NCI-H524 (cell line): Measurements from ENCODE around the gene ZMIZ1.
A peak's percentile ranks its signal among the peaks of the same experiment; 100 is the strongest.

ENCODE experiments used
- DNase-seq, 2 experiments: peaks; one replicate each; lab custom pipeline; 2025; lab: John Stamatoyannopoulos, UW

Gene ZMIZ1

DNA sequence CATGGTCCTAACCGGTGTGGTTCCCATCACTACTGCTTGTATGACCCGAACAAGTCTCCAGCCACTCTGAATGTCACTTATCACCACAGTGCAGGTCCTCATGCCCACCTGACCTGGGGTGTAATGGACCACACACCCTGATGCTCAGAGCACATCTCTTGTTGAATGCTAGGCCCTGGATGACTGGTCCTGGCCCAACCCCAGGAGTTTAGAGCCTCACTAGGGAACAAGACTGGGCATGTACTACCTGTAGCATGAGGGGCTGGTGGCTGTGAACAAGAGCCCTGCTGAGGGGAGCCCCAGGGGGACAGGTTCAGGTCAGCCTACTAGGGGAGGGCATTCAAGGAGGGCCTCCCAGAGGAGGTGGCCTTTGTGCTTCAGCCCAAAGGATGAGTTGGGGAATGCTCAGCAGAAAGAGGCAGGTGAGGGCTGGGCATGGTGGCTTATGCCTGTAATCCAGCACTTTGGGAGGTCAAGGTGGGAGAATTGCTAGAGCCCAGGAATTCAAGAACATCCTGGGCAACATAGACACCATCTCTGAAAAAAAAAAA is 31.2 kb downstream of the ZMIZ1 start:
- DNase-seq, result no peak

DNA sequence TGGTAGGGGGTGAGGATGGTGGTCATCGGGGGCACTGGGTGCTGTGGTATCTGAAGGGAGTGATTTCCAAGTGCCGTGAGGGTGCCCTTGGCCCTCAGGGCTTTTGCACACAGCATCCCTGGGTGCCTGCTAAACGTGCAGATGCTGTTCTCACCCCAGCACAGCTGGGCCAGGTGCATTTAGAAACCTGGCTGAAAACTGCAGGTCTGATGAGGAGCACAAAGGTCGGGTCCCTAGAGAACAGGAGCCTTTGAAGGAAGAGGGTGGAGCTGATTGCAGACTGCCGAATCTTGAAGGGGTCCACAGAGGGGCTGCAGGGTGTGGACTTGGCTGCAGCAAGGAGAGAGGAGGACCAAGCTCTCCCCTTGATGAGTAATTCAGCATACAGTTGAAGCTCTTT is 32.0 kb downstream of the ZMIZ1 start:
- DNase-seq, result no peak

DNA sequence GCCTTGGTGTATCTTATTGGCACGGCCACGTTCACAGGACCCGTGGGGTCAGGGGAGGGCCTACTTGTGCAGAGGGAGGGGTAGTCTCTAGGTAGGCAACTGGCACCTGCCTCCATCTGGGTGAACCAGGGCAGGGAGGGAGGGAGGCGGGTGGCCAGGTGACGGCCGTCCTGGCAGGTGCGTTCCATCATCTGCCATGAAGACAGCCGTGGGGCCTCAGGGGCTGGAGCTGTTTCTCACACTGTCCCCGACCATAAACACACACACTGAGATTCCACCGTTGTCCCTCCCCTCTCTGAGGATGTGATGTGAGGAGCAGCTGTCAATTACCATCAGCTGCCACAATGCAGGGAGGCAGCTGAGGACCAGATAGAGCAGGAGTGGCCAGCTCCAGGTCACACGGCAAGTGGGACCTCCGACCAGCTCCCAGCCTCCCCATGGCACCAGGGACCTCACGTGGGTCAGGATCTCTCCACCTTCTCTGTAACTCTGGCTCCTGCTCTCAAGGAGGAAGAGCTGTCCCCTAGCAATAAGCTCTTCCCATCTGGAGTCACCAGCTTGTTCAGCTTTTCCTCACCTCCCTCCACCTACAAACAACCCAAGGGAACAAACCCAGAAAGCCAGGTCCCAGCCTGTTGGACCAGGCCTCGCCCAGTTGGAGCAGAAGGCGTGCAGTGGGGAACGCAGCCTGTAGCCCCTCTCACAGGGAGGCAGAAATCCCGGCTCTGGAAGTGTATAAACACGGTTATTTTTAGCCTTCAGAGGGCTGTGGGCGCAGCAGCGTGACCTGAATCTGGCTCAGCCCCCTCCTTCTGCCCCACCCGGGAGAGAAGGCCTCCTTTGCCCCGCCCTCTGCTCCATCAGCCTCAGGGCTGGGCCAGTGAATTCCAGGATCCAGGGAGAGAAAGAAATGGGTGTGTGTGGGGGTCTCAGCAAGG is 33.1 kb downstream of the ZMIZ1 start:
- DNase-seq, result peak; percentile 60 to 80

DNA sequence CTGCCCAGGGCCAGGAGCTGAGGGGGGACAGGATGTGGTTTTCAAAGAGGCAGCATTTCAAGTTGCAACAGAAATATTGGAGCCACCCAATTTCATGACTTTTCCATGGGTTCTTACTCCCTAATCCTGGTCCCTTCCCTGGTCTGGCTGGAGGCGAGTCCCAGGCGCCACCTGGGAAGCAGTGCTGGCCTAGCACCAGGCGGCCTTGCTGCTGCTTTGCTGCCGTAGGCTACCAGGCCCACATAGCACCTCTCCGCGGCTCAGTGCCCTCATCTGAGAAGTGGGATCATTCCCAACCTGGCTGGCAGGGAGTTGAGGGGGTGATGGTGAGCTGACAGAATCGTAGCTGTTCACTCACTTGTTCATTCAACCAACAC is 33.7 kb downstream of the ZMIZ1 start:
- peak in 1 of 2 experiments; percentile 31 for DNase-seq

DNA sequence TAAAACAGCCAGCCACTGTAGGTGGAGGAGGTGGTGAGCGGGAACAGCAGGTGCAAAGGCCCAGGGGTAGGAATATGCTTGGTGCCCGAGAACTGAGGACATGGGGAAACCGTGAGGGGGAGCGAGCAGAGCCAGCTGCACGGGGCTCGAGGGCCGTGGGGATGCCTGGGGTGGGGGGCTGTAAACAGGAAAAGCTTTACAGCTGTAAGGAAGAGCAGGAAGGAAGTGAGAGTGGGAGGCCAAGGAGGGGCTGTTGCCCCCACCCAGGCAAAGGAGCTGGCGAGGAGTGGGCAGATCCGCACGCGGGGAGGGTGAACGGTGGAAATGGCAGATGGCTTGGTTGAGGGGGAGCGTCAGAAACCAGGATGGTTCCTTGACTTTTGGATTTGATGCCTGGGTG is 34.4 kb downstream of the ZMIZ1 start:
- peak in 1 of 2 experiments; percentile 55 for DNase-seq

DNA sequence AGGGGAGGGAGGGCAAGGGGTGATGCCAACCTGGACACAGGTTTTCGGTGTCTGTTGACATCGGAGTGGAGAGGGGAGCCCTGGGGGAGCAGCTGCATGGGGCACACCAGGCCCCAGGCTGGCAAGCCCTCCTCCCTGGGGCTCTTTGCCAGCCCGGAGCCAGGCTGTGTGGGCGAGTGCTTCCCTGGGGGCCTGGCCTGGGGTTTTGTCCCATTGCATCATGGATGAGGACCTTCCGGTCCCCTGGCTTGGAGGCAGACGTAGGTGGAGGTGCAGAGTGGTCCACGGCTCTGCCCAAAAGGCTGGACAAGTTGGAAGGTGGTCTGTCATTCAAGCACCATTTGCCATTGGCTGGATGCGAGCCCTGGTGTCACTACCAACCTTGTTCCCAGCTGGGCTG is 34.8 kb downstream of the ZMIZ1 start:
- no peak for DNase-seq

DNA sequence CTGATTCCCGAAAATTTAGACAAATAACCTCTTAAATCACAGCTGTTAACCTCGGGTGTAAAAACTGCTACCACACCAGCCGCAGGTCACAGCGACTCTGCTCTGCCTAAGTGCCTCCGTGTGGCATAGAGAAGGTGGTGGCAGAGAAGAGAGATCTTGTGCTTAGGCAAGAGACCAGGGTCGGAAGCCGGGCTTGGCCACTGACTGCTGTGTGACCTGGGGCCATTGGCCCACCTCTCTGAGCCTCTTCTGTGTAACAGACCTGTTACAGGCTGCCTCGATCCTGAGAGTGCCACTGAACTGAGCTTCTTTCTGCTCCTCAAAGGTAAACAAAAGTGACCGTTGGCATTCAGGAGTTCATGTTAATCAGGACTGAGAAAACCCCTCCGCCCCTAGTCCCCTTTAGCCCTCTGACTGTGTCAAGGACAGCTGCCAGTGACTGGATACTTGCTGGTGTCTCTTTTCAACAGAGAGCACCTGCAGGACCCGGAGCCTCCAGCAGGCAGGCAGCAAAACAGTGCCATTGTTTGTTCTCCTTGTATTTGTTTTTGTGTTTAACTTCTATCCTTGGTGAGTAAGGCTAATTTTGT is 36.5 kb downstream of the ZMIZ1 start:
- no peak for DNase-seq

DNA sequence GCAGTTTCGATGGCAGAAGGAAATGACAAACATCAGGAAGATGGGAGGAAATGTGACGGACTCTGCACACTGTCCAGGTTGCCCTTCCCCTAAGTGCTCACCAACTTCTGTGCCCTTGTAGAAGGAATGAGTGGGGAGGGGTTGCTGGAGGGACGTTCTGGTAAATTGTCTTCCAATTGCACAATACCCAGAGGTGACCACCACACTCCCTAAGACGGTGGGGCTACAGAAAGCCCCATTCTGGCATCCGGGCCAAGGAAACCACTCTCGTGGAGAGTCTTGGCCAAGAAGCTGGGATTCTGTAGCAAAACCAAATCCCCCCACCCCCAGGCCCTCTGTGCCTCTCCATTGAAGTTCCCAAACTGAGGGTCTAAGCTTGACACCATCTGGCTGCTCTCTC is 37.1 kb downstream of the ZMIZ1 start:
- DNase-seq, result no peak

DNA sequence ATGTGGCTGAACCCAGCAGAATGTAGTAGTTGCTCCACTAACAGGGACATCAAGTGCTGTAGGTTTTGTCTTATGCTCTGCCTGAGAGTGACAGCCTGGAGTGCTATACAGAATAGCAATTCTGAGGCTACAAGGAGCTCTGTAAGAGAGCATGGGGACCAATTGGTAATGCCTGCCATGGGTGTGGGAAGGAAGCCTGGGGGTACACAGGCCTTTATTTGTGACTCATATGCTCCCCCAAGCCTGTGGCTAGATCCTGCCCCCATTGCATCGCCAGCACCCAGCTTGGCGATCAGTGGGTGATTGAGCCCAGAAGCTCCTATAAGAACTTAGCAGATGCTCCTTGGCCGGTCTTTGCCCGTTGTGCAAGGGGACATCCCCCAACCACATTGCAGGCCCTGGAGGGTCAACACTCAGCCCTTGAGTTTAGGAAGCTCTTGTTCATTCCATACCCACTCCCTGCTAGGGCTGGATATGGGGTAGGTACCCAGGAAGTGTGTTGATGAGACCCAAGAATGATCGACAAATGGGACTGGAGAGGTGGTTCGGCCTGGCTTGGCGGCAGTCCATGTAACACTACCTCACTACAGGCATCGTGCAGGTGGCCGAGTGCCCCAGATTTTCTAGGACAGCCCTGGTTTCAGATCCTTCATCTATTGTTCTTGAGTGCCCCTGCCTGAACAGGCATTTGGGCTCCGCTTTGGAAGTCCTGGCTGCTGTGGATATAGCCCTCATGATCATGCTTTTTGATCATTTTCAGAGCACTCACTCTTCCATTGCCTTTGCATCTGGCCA is 37.7 kb downstream of the ZMIZ1 start:
- no peak for DNase-seq

DNA sequence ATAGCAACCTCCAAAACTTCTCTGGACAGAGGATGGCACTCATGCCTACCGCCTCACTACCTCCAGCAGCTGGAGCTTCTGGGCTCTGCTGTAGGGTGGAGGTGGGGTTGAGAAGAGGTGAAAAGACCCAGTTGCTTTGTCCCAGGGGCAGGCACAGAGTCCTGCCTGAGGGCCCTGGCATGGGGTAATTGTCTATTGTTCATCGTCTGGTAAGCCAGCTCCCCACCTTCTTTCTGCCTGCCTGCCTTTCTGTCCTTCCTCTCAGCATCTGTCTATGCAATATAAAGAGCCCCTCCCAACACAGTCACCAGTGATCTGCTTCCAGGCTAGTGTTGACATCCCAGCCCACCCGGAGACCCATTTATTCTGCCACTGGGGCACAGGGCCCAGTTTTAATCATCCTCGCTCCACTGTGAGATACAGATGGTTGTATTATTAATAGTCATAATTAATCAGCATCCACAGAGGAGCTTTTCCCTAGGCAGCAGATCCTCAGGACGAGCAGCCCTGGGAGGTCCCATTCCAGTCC is 39.0 kb downstream of the ZMIZ1 start:
- DNase-seq, result peak in 1 of 2 experiments; percentile 30

DNA sequence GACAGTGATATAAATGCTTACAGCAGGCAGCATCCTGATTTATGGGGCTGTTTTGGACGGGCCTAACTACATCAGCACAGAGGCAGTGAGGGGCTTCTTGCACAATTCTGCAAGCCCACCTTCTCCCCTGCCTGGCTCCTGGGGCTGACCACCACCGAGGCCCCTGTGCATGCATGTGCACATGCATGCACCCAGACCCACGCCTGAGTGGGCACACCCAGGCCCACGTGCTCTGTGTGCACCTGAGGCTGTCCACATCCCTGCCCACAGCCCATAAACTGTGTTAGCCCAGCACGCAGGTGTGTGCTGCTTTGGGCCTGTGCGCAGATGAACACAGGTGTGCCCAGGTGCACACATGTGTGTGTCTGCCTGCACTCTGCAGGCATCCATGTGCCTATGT is 40.0 kb downstream of the ZMIZ1 start:
- no peak for DNase-seq

DNA sequence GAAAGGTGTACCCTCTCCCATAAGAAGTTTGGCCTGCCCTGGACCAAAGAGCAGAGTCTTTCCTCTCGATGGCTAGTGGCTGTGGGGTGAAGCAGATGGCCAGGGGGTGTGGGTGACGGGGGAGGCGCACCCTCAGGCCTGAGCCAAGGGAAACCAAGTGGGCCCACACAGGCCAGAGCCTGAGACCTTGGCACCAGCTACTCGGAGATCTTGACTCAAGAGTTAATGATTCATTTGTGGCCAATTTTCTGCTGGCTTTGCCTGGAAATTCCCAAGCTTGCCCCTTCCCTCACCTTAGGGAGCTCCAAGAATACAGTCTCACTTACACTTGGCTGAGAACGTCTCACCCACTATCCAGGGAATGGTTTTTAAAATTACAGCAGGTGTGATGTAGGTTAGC is 42.7 kb downstream of the ZMIZ1 start:
- no peak for DNase-seq

DNA sequence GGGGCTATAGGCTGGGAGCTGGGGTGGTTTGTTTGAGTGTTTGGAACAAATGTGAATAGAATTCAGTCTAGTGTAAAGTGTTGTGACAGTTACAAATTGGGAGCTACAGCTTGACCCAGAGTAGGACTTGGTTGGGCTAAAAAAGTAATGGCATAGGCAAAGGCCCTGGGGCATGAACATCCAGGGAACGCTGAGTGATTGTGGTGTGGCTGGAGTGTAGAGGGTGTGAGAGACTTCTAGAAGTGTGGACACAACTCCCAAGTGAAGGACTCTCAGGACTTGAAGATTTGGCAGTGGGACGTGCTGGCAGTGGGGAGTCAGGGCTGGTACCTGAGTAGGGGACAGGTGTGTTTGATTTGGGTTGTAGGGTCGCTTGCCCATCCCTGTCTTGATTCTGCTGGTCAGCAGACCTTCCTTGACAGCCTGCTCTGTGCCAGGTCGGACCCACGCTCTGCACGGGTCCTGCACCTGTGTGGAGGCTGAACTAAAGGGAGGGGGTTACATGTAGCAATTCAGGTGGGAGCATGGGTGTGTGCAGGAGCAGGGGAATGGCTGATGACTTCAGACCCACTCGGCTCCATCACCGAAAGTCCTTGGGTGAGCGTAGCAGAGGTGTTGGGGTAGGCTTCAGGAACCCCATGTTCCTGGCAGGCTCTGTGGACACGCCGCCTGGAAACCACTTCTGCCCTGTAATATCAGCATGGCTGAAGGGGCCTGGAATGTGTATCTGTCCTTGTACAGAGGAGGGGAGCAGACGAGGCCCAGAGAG is 43.3 kb downstream of the ZMIZ1 start:
- DNase-seq, result no peak

DNA sequence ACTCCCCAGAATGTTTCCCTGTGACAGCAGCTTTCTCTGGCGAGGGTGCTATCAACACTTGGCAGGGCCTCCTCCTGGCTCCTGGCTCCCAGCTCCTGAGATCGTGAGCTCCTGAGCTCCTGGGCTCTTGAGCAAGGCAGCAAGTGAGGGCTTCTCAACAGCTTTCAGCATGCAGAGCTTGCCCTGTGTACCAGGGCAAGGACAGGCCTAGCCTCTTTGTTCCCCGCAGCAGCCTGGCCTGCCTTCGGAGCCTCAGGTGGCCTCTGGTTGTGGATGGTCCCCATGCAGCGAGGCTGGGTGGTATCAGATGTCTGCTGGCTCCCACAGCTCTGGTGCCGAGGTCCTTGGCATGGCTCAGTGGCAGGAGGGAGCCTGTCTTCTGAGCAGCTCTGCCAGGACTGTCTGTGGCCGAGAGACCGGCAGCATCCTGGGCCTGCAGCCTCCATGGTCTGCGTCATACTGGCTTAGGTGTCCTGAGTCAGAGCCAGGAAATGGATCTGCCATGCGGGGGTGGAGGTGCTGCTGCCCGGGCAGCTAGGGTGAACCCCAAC is 44.2 kb downstream of the ZMIZ1 start:
- DNase-seq, result no peak

DNA sequence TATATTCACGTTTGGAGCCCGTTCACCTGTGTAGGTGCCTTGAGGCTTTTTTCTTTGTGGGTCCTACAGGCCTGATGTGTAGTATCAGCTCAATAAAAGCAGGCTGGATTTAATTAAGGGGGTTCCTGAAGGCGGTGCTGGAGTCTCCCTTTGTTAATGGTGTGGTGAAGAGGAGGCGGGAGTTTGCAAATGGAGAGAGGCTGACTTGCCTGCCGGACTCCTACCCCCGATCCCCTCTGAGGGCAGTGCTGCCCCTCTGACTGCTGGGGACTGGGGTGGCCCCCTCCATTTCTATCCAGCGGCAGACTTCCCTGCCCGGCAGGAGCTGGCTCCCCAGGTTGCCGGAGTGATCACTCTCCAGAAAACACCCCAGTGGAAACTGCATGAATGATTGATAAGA is 45.1 kb downstream of the ZMIZ1 start:
- DNase-seq, result no peak

DNA sequence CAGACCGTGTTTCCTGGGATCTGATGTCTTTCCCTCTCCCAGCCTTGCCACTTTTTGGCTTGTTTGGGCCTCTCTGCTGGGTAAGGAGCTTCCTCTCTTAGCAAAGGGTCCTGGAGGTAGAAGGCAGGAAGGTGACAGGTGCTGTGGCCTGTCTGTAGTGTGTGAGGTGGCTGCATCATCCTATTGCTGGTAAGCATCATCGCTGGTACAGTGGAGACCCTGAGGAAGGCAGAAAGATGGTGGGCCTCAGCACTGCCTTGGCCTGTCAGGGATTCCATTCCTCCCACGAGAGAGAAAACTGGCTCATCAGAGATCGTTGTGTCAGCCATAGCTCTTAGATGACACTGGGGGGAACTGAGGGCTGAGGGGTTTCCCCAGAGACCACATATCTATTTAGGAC is 46.5 kb downstream of the ZMIZ1 start:
- no peak for DNase-seq

DNA sequence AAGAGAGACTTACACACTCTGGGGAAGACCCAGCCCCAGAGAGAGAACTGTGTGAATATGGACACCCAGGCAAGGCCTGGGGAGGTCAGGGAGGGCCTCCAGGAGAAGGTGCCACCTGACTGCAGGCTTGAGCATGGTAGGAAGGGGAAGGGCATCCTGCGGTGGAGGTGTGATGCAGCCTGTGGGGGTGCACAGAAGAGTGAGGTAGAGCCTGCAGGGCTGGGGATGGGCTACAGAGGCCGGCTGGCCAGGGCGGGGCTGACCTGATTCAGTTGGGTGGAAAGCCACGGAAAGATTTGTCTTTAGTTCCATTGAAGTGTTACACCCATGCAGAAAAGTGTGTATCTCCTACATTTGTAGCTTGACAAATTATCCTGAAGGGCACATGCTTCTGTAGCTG is 47.6 kb downstream of the ZMIZ1 start:
- DNase-seq, result no peak

DNA sequence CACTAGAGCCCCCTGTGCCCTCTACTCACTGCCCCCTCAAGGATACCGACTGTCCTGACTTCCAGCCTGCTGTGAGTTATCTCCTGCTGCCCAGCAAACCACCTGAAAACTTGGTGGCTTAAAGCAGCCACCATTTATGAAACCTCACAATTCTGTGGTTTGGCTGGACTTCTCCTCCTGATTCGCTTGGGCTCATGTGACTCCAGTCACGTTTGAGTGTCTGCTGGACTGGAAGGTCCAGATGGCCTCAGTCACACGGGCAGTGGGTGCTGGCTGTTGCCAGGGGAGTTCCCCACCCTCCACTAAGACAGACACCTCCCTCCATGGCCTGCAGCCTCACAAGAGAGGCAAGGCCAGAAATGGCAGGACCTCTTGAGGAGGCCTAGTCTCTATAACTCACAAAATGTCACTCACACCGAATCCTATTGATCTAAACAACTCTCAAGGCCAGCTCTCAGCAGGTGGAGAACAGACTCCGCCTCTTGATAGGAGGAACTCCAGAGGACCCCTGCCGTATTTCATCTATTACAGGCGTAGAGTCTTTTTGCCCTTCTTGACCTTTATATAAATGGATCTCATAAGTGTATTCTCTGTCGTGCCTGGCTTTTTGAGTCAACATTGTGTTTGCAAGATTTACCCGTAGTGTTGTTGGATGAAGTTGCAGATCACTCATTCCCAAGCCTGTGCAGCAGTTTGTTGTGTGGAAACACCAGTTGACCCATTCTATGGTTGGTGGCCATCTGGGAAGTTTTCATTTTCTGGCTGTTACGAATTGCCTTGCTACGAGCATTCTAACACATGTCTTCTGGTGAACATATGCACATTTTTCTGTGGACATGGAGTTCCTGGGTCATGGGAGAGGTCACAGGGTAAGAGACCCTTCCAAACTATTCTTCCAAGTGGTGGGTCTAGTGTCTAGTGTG is 48.3 kb downstream of the ZMIZ1 start:
- peak in 1 of 2 experiments; percentile 40 for DNase-seq

DNA sequence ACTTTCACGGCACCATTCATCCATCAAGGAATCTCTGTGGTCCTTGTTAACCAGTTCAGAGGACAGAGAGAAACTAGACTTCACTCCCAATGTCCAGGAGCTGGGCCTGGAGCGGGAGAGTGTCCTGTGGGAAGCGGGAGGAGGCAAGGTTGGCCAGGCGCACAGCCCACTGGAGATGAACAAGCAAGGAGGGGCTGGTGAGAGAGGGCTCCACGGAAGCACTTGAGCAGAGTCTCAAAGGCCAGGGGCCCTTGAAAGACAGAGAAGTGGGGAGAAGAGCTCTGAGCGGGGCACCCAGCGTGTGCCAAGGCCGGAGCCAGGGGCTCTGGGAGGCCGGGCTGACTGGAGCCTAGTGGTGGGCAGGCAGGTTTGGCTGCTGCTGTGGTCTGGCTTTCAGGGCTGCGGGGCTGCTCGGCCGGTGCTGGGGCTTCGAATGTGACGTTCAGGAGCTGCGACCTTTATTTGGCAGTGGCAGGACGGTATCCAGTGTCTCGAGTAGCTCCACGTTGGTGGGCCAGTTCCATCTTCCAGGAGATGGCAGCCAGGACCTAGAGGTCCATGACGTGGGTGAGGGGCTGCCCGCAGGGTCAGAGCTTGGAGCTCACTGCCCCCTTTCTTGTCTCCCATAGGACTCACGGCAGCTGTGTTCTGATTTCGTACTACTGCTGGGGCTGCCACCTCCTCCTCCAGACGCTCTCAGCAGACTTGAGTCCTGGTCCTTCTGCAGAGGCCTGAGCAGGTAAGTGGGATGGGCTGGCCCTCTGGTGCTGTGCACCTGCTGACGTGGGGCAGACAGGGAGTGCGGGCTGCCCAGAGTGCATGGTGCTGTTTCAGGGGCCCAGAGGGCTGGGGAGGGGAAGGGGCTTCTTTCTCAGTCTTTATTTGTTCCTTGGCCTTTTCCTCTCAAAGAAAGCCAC is 49.8 kb downstream of the ZMIZ1 start:
- DNase-seq, result no peak
